Common myeloid progenitor, CD34-positive (primary cell): Measurements from ENCODE around the gene ANKRD11.
A peak's percentile ranks its signal among the peaks of the same experiment; 100 is the strongest.
"Not testable (repeated sequence)": the region's sequence is repeated elsewhere in the genome, so short reads cannot be mapped to it uniquely, and the experiment has no call there.

Experiments used
- CTCF ChIA-PET: fragments of 350-600 bp; sonication (Branson Sonifier 250); formaldehyde crosslinking; loops from one replicate; lab custom pipeline; 2021; ENCODE audit warnings: antibody characterized with exemption; lab: Charles Lee
- POLR2A ChIA-PET: fragments of 350-600 bp; sonication (Branson Sonifier 250); formaldehyde crosslinking; loops from one replicate; lab custom pipeline; 2021; ENCODE audit warnings: antibody characterized with exemption; lab: Charles Lee
- DNase-seq, 3 donors: peaks; one replicate each; pipeline versions ENCODE4 v3.0.0 to v3.0.0-alpha.2; 2013
- H3K27ac ChIP-seq, 2 experiments: 1 replicate in 1 of 2; 2 replicates in 1 of 2; pipeline ENCODE4 v1.7.0; 2013; ENCODE audit warnings: inconsistent platforms in 2 of 2, low read length in 2 of 2, mild to moderate bottlenecking in 2 of 2, low read depth in 1 of 2, moderate library complexity in 1 of 2; ENCODE audit not compliant: severe bottlenecking in 2 of 2, insufficient read depth in 1 of 2, poor library complexity in 1 of 2
- H3K27me3 ChIP-seq, 5 experiments: replicated peaks in 2 of 5; 1 replicate in 3 of 5; 2 replicates in 2 of 5; pipeline versions ENCODE4 v1.6.1 to v1.7.0; 2013; ENCODE audit warnings: low read length in 4 of 5, mild to moderate bottlenecking in 2 of 5, moderate library complexity in 2 of 5, inconsistent platforms in 1 of 5; ENCODE audit not compliant: insufficient read depth in 5 of 5, control insufficient read depth in 4 of 5
- H3K36me3 ChIP-seq, 4 experiments: 1 replicate in 2 of 4; 2 replicates in 2 of 4; pipeline versions ENCODE4 v1.6.1 to v1.7.0; 2013; ENCODE audit warnings: low read length in 3 of 4, control low read depth in 1 of 4, mild to moderate bottlenecking in 1 of 4; ENCODE audit not compliant: control insufficient read depth in 4 of 4, insufficient read depth in 4 of 4
- H3K4me1 ChIP-seq, 4 experiments: 1 replicate in 3 of 4; 2 replicates in 1 of 4; pipeline versions ENCODE4 v1.6.1 to v1.7.1; 2013; ENCODE audit warnings: low read length in 3 of 4, mild to moderate bottlenecking in 3 of 4, control low read depth in 1 of 4, inconsistent platforms in 1 of 4, moderate library complexity in 1 of 4; ENCODE audit not compliant: control insufficient read depth in 4 of 4, insufficient read depth in 4 of 4; ENCODE audit errors: control extremely low read depth in 1 of 4
- H3K4me3 ChIP-seq, 7 experiments: 1 replicate in 4 of 7; 2 replicates in 3 of 7; pipeline versions ENCODE4 v1.5.1 to v1.7.0; 2013; ENCODE audit warnings: mild to moderate bottlenecking in 7 of 7, low read length in 6 of 7, moderate library complexity in 6 of 7, inconsistent platforms in 2 of 7, low read depth in 2 of 7, control low read depth in 1 of 7; ENCODE audit not compliant: insufficient read depth in 4 of 7, control insufficient read depth in 1 of 7; ENCODE audit errors: extremely low read depth in 1 of 7
- H3K9me3 ChIP-seq, 5 experiments: 1 replicate in 4 of 5; 2 replicates in 1 of 5; pipeline versions ENCODE4 v1.6.1 to v1.7.1; 2013; ENCODE audit warnings: low read length in 4 of 5, mild to moderate bottlenecking in 2 of 5, inconsistent platforms in 1 of 5, low read depth in 1 of 5, moderate library complexity in 1 of 5; ENCODE audit not compliant: control insufficient read depth in 4 of 5, insufficient read depth in 2 of 5; ENCODE audit errors: control extremely low read depth in 1 of 5
- WGBS: methylation state at CpG from one replicate; pipeline ENCODE4 v1.1.5; 2013; ENCODE audit not compliant: insufficient coverage; 5-methylcytosine and 5-hydroxymethylcytosine counted together

The ANKRD11 gene

GRCh38 chr16:89335803-89336485, 154.4 kb downstream of the ANKRD11 start:
- Histone ChIP-seq H3K27me3 (no peaks in the 10 kb centered on the region), H3K9me3 (no peaks in the 10 kb centered on the region), H3K4me1 (peaks cover 0 to 45% (median 30%) of the 10 kb centered on the region in 4 experiments), H3K27ac (no peak overlapping the region), H3K4me3 (no peak overlapping the region), H3K36me3 (peaks cover 0 to 4% (median under 1%) of the 10 kb centered on the region in 4 experiments)
- WGBS = 81% methylated on average over 13 of the region's 16 CpGs
- ChIA-PET CTCF (interaction anchor here (0.8 to 3.3 kb wide), 15 partner anchors 14 to 305 kb away, joined by 3 to 12 read pairs (median 3); partner anchors contain the start of gene SPG7), POLR2A (interaction anchor here (0.6 to 0.8 kb wide), 3 partner anchors 13 to 125 kb away, joined by 3 to 4 read pairs (median 3); no protein-coding TSS in a partner anchor)
- DNase-seq = peak in 1 of 3 donors; percentile 17

- POLR2A ChIA-PET = interaction anchor here (0.6 kb wide), 2 partner anchors 14 to 126 kb away, joined by 3 to 4 read pairs; no protein-coding TSS in a partner anchor
- no peak for DNase-seq
- H3K36me3 ChIP-seq = peaks cover 0 to 4% (median 2%) of the 10 kb centered on the region in 4 experiments
- peaks cover 0 to 50% (median 34%) of the 10 kb centered on the region in 4 experiments for H3K4me1 ChIP-seq
- H3K27ac ChIP-seq = no peak overlapping the region
- 83% methylated on average over 19 of the region's 22 CpGs for WGBS
- CTCF ChIA-PET = interaction anchor here (0.6 to 3.3 kb wide), 24 partner anchors 8 to 306 kb away, joined by 3 to 12 read pairs (median 4); partner anchors contain the start of gene SPG7
- H3K4me3 ChIP-seq = no peak overlapping the region
- no peaks in the 10 kb centered on the region for H3K27me3 ChIP-seq
- H3K9me3 ChIP-seq = no peaks in the 10 kb centered on the region
These were observed 155.2 kb downstream of the ANKRD11 start for GRCh38 chr16:89334988-89335802.

GRCh38 chr16:89334461-89334860, 155.9 kb downstream of the ANKRD11 start:
- no peak for DNase-seq
- CTCF ChIA-PET = interaction anchor here (0.8 to 3.3 kb wide), 13 partner anchors 8 to 223 kb away, joined by 3 to 12 read pairs (median 5); partner anchors contain the start of gene SPG7
- WGBS = 89% methylated on average over 6 of the region's 12 CpGs
- Histone ChIP-seq H3K36me3 (peaks cover 0 to 5% (median 2%) of the 10 kb centered on the region in 4 experiments), H3K4me3 (no peak overlapping the region), H3K27ac (peak overlapping the region in 1 of 2 experiments; percentile 33), H3K4me1 (peaks cover 0 to 53% (median 36%) of the 10 kb centered on the region in 4 experiments), H3K9me3 (no peaks in the 10 kb centered on the region), H3K27me3 (no peaks in the 10 kb centered on the region)
- POLR2A ChIA-PET = interaction anchor here (0.7 kb wide), 1 partner anchor 175 kb away, joined by 3 read pairs; no protein-coding TSS in a partner anchor

GRCh38 chr16:89334050-89334449, 156.3 kb downstream of the ANKRD11 start:
- DNase-seq = no peak
- no peaks in the 10 kb centered on the region for H3K27me3 ChIP-seq
- POLR2A ChIA-PET = interaction anchor here (0.7 kb wide), 1 partner anchor 175 kb away, joined by 3 read pairs; no protein-coding TSS in a partner anchor
- H3K4me1 ChIP-seq = peaks cover 0 to 56% (median 36%) of the 10 kb centered on the region in 4 experiments
- CTCF ChIA-PET = interaction anchor here (1.0 to 3.3 kb wide), 7 partner anchors 8 to 223 kb away, joined by 3 to 12 read pairs (median 4); no protein-coding TSS in a partner anchor
- H3K36me3 ChIP-seq = peaks cover 0 to 6% (median 2%) of the 10 kb centered on the region in 4 experiments
- peak overlapping the region in 1 of 2 experiments; percentile 33 for H3K27ac ChIP-seq
- no peak overlapping the region for H3K4me3 ChIP-seq
- WGBS = no CpG with 5 or more reads among the region's 2 CpGs
- no peaks in the 10 kb centered on the region for H3K9me3 ChIP-seq

- CTCF ChIA-PET = interaction anchor here (0.7 to 3.3 kb wide), 13 partner anchors 8 to 225 kb away, joined by 3 to 12 read pairs (median 4); partner anchors contain the start of gene SPG7
- Histone ChIP-seq H3K4me1 (peaks cover 0 to 57% (median 36%) of the 10 kb centered on the region in 4 experiments), H3K27ac (peak overlapping the region in 1 of 2 experiments; percentile 33)
- H3K4me3 ChIP-seq, H3K9me3 ChIP-seq, H3K27me3 ChIP-seq, H3K36me3 ChIP-seq, POLR2A ChIA-PET: not testable (repeated sequence)
- 71% methylated on average over 8 of the region's 13 CpGs for WGBS
- peak; percentile 82 to 90 (median 88) for DNase-seq
These were observed 156.9 kb downstream of the ANKRD11 start for GRCh38 chr16:89333401-89334001.

- Histone ChIP-seq H3K27ac (no peak overlapping the region), H3K36me3 (peaks cover 0 to 9% (median 4%) of the 10 kb centered on the region in 4 experiments), H3K27me3 (no peaks in the 10 kb centered on the region), H3K9me3 (no peaks in the 10 kb centered on the region), H3K4me3 (no peak overlapping the region), H3K4me1 (peaks cover 0 to 57% (median 36%) of the 10 kb centered on the region in 4 experiments)
- POLR2A ChIA-PET = no interaction called here
- CTCF ChIA-PET = interaction anchor here (0.7 to 2.0 kb wide), 8 partner anchors 11 to 226 kb away, joined by 3 to 12 read pairs (median 4); partner anchors contain the start of gene SPG7
- 66% methylated on average over 7 of the region's 7 CpGs for WGBS
- no peak for DNase-seq
These were observed 157.5 kb downstream of the ANKRD11 start for GRCh38 chr16:89332902-89333245.
